TTC549 (cell line): ENCODE measurements around the gene TMEM39B.
"Not testable (repeated sequence)": the region's sequence is repeated elsewhere in the genome, so short reads cannot be mapped to it uniquely, and the experiment has no call there.

Experiments
- FAIRE-seq: peaks from 2 replicates; lab custom pipeline; 2012; peaks lifted over from hg19 to GRCh38; lab: Jason Lieb, UNC

TMEM39B gene

DNA sequence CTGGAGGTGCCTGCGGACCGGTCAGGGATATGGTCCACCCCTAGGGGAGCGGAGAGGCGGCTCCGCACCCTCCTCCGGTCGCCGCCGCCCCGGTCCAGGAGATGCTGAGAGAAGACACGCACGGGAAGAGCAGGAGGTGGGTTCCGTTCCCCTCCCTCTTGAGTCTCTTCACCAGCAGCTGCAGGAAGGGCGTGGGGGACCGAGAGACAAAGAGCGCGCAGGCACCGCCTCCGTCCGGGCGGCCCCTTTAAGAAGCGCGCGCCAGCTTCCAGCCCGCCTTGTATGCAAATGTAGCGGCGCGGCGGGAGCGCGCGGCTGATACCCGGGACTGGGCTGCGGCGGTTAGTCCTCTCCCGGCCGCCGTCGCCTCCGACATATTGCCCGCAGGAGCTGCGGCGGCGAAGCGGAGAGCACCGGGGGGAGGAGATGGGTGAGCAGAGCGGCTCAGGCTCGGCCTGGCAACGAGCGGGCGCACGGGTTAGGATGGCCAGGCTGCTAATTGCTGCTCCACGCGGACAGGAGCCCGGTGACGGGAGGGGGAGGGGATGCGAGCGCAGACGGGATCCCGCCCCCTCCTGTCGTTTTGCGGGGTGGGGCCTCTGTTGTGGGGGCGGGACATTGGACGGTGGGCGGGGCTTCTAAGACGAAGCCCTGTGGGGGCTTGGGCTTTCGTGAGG is at the start of gene TMEM39B:
Gene TMEM39B (plus strand): TSS at position 318 of the 677 bp plus-strand sequence. CDS start 109 bp downstream, at position 427.
- peak; percentile 25 for FAIRE-seq

DNA sequence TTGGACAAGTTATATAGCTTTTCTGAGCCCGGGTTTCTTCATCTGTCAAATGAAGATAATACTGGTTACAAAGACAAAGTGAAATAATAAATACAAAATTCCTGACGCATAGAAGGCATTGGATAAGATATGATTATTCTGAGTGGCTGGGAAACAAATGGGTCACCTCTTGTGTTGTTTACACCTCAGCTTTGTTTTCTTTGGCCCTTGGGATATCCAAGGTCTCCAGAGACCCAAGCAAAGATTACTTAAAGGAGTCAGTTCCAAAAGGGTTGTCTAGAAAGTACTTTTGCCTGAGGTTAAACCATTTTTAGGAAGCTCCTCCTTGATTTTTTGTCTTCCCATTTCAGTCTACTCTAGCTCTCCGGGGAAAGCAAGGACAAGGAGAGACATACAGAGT is 49.4 kb upstream of the TMEM39B start:
- FAIRE-seq, result no peak

DNA sequence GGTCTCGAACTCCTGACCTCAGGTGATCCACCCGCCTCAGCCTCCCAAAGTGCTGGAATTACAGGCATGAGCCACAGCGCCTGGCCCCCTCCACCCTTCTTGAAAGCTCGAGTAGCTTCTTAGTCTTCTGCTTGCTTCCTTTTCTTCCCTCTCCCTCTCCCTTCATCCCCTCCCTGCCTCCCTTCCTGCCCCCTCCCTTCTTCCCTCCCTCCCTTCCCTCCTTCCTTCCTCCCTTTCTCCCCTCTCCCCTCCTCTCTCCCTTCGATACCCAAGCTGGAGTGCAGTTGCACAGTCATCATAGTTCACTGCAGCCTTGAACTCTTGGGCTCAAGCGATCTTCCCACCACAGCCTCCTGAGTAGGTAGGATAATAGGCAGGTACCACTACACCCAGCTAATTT is 47.2 kb upstream of the TMEM39B start:
- no peak for FAIRE-seq

DNA sequence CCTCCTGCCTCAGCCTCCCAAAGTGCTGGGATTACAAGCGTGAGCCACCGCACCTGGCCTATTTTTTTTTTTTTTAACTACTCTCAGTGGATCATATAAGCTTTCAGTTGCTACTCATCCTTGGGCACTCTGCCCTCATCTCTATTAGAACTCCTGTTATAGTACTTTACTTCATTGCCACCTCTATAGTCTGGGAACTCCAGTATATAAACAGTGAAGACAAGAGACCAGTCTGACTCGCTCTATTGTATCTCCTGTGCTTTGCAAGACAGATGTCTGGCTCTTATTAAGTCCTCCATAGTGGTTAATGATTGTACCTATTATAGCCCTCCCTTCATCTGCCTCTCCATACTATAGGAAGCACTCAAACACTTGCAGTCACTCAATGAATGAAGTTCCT is 44.0 kb upstream of the TMEM39B start:
- no peak for FAIRE-seq

DNA sequence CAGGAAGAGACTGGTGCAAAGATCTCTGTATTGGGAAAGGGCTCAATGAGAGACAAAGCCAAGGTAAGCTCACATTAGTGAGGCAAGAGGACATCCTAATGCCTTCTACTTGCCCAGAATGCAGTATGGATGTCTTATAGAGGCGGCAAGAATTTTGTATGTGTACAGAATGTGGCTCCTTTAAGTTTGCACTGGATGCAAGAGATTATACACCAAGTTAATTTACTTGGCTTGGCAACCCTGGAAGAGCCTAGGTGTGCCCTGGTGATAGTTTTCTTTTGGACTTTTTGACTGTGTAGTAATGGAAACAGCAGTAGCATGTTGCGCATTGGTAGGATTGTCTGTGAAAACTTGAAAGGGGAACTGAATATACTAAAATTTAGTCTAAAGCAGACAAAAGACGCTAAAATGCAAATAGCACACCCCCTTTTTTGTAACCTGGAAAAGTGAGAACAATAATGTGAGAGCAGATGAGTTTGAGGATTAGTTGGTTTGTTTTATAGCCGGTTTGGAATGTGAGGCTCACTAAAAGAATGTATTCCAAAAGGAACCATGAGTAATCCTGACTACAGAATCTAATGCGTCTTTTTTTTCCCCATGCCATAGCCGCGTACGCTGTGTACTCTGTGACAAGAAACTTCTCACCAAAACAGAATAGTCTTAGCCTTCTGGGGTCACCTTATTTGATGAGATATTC is 41.0 kb upstream of the TMEM39B start:
- FAIRE-seq, result no peak

DNA sequence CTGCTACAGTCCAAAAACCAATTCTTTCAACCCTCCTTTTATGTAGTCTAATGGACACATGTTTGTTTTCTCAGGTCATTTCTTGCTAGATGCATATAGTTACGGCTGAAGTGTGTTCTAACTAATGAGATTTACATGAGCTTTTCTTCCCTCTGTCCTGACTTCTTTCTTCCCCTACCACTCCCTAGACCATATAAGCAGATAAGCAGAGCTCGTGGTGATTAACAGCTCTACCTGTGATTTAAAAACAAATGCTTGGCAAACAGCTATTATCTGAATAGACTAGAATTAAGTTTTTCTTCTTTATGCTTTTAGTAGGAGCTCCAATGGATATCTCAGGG is 40.5 kb upstream of the TMEM39B start:
- no peak for FAIRE-seq

DNA sequence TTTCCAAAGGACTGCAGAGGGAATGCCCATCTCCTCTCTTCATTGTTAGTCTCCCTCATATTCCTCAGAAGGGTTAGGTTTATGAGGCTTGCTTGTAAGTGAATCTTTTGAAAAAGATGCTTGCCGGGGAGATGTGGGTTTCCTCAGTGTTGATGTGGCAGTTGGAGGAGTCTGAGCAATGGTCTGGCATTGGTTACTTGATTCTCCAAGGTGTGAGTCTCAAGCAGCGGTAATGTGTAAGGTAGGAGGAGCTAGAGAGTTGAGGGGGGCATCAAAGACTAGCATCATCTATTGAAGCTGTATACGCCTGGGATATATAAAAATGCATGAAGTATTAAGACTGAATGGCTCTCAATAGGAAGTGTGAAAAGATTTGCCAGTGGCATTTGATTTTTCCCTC is 37.6 kb upstream of the TMEM39B start:
- FAIRE-seq, result no peak

DNA sequence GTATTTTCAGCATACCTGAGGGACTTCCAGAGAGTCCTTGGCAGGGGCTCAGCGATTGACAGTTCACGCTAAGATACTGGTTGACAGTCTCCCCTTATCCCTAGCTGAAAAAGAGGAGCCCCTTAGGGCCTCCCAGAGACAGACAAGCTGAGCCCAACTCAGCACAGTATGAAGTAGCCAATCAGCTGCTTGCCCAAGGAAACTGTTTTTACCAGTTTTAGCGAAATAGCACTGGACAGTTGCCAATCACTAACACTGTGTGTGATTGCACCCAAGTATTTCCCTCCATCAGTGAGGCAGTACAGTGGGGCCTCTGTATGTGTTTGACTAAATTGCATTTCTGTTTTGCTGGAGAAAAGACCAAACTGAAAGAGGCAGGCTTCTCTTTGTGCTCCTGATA is 32.0 kb upstream of the TMEM39B start:
- no peak for FAIRE-seq

DNA sequence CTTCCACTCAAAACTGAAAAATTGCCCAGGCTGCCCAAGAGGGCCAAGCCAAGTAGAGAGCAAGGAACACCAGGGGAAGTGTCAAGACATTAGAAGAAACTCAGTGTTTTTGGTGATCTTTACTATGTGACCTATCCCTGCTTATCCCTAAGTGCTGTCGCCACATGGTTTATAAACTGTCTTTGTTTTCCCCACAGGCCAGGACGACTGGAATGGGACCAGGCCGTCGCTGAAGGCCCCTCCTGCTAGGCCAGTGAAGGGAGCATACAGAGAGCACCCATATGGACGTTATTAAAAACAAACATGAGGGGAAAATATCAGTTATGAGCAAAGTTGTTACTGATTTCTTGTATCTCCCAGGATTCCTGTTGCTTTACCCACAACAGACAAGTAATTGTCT is 30.4 kb upstream of the TMEM39B start:
- FAIRE-seq, result no peak

DNA sequence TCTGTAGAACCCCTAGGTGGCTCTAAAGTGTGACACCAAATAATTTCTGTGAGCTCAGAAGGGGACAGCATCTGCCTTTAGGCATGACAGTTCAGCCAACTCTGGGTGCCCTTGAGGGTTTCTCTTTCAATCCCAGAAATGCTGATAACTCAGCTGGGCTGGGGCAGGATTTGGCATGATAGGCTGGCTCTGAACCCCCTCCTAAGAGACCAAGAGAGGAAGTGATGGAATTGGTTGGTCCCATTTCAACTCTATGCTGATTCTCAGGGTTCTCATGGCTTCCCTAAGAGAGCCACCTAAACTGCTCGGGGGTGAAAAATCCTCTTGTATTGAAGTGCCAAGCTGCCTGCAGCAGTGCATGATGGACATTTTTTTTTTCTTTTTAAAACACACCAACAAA is 28.5 kb upstream of the TMEM39B start:
- FAIRE-seq, result no peak

DNA sequence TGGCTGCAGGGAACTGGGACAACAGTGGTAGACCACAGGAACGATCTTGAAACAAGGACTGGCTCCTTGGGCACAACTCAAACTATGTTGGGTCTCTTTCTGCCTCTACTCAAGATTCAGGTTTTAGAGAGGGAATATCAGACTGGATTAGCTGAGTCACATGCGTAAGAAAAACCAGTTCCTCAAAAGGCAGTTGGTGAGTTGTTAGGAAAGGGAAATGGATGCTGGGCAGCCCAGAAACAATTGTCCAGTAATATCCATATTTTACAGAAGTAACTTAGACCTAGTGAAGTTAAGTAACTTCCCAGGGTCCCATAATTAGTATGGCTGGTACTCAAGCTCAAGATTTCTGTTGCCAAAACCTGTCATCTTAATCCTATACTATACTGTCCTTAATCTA is 27.0 kb upstream of the TMEM39B start:
- FAIRE-seq, result no peak

DNA sequence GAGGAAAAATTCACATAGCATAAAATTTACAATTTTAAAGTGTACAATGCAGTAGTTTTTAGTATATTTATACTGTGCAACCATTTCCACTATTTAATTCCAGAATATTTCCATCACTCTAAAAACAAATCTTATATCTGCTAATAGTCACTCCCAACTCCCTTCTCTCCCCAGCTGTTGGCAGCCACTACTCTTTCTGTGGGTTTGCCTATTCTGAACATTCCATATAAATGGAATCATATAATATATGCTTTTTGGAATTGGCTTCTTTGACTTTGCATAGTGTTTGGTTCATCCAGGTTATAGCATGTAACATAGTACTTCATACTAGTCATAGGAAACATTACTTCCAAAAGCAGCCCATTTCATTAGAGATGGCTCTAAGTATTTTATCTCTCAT is 25.0 kb upstream of the TMEM39B start:
- FAIRE-seq, result no peak

DNA sequence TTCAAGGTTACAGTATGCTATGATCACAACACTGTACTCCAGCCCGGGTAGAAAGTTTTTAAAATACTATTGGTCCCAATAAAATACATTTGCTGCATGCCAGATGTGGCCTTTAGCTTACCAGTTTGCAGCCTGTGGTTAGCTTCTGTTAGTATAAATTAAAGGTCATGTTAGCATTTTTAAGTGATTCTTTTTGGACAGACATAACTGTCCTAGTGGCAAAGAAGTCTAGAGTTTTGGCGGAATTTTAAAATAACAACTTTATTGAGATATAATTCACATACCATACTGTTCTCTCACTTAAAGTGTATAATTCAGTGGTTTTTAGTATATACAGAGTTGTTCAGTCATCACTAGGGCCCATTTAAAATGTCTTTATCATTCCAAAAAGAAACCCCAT is 24.3 kb upstream of the TMEM39B start:
- no peak for FAIRE-seq

DNA sequence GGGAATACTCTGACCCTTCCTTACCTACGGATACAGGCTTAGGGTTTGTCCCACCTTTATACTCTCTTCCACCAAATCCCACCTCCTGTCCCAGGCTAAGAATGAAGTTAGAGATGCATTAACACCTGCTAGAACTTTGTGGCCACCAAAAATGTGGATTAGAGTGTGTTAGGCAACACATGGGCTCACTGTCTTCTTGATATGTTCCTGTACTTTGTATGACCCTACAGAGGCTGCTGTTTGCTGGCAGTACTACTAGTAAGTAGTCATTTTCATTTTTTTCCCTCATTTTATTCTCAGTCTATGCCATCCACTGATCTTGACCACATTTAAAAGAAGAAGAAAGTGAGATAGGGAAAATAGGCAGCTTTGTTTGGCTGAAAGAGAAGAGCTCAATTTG is 21.0 kb upstream of the TMEM39B start:
- no peak for FAIRE-seq

DNA sequence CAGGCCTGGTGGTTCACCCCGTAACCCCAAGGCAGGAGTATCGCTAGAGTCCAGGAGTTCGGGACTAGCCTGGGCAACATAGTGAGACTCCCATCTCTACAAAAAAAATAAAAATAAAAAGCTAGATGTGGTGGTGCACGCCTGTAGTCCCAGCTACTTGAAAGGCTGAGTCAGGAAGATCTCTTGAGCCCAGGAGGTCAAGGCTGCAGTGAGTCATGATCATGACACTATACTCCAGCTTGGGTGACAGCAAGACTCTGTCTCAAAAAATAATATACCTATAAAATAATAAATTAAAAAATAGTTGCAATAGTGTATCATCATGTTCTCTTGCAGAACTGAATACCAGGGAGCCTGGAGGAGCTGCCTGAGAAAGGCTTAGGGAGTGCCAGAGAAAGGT is 19.9 kb upstream of the TMEM39B start:
- no peak for FAIRE-seq

DNA sequence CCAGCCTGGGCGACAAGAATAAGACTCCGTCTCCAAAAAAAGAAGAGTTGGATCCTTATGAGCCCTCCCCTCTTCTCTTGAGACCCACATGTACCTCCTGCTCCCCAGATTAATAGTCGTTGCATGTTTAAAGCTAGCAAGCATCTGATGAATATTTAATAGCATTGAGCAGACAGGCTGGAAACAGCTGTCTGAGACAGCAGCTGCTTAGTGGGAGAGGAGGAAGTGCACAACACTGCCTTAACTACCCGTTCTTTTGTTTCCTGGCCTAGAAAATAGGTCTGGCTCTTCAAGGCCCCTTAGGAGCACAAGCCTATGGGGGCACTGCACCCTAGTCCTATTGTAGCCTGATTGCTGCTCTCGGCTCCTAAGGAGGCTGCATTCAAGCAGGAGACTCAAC is 17.3 kb upstream of the TMEM39B start:
- FAIRE-seq, result no peak

DNA sequence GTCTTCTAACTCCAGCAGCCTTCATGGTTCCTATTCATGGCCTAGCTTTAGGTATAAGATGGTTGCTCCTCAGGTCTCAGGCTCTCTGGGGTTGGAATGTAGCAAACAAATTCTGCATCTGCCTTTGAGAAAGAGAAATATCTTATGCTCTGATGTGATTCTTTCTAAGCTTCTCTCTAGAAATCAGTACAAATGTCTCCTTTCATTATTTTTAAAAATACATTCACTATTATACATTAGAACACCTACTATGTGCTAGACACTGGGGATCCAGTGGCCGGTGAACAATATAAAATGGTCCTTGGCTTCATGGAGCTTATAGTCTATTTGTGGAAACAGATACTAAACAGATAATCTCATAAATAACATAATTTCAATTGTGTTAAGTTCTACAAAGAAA is 16.1 kb upstream of the TMEM39B start:
- no peak for FAIRE-seq

DNA sequence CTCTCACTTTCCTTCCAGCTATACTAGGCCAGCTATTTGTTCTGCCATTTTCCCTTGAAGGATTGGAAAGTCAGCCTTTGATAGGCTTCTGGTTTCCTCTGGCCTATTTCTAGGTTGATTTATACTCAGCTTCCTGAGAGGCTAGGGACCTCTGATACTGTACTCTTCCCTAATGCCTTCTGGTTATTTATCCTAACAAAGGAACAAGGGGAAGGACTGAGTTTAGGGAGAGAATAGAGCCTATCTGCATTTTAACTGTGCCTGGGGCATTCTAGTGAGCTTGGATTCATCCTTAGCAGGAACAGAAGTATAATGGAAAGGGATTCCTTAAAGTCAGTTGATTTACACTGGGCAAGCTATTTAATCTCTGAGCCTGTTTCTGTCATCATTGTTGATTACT is 11.8 kb upstream of the TMEM39B start:
- FAIRE-seq, result no peak

DNA sequence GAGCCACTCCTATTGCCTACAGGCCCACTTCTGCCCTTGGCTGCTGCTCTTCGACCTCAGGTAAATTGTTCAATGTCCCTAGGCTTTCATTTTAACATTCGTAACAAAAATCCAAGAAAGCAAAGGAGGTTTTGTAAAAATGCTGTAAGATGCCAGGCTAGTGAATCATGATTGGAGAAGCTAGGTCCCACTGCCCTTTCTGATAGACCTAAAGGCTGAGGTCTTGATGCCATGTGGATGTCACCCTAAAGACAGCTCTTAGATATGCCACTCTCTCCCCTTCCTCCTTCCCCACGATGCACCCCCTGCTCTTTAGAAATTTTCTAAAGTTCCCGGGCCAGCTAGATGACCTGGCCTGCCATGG is 9.9 kb upstream of the TMEM39B start:
- FAIRE-seq, result no peak

DNA sequence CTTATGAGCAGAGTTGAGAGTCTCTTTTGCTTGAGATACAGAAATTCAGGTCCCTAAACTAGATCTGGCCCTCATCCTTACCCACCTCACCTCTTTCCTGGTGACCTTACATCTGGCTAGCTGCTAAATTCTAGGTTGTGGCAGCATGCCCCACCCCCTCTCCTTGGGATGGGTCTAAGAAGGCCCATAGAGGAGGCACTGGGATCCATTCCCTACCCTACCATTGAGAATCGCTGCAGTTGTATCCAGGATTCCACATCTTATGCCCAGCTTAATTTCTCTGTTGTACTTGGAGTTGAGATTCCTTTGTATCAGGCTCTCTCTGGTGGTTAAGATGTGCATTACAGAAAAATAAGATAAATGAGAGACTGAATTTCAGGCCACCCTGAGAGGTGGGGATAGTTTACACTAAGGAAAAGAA is 9.5 kb upstream of the TMEM39B start:
- peak; percentile 86 for FAIRE-seq

DNA sequence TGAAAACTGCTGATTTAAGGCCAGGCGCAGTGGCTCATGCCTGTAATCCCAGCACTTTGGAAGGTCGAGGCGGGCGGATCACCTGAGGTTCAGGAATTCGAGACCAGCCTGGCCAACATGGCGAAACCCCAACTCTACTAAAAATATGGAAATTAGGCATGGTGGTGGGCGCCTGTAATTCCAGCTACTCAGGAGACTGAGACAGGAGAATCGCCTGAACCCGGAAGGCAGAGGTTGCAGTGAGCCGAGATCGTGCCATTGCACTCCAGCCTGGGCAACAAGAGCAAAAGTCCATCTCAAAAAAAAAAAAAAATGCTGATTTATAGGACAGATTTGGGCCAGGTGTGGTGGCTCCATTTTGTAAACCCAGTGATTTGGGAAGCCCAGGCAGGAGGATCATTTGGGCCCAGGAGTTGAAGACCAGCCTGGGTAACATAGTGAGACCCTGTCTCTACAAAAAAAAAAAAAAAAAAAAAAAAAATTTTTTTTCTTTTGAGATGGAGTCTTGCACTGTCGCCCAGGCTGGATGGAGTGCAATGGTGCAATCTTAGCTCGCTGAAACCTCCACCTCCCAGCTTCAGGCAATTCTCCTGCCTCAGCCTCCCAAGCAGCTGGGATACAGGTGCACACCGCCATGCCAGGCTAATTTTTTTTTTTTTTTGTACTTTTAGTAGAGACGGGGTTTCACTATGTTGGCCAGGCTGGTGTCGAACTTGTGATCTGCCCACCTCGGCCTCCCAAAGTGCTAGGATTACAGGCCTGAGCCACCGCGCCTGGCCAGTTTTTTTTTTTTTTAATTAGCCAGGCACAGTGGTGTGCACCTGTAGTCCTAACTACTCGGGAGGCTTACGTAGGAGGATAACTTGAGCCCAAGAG is 6.9 kb upstream of the TMEM39B start:
- FAIRE-seq, result not testable (repeated sequence)

DNA sequence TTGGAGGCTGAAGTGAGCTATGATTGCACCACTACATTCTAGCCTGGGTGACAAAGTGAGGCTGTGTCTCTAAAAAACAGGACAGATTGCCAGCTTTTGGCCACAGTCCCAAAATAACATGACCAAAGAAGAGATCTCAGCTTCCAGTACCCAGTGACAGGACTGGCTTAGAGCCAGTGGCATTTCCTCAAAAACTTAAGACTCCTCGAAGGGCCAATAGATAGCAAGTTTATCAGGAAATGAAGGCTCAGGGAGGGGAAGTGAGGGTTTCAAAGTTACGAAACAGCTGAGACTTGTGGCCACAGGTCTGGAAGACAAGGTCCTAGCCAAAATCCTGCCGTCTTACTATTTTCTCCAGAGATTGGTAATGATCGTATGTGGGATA is 6.3 kb upstream of the TMEM39B start:
- FAIRE-seq, result no peak

DNA sequence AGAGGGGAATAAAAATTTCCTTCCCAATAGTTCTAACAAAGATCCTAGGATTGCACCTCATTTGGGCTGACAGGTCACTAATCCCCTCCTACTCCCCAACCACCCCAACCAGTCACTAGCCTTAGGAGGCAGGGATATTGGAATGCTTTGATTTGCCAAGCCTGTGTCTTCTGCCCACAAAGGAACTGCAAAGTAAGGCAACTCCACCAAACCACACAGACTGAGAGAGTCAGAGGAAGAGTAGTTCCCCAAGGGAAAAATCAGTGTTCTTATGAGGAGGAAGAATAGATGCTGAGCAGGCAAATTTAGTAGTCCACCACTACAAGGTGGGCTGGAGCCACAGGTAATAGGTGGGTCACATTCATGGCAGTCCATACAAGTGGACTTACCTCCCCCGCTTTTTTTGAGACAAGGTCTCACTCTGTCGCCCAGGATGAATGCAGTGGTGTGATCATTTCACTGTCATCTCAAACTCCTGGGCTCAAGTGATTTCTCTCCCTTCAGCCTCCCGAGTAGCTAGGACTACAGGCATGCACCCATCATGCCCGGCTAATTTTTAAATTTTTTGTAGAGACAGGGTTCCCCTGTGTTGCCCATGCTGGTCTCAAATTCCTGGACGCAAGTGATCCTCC is 3.7 kb upstream of the TMEM39B start:
- FAIRE-seq, result no peak
